HCT116 (cell line): ENCODE measurements around the gene GABRA5. TPM values are rescaled to one million over a fixed set of nuclear protein-coding genes. Genes with fewer than 3 reads are reported as not detected.

Experiments used
- ATAC-seq: fragments of 200-7000 bp; cut with Tn5 transposase; 2 replicates; pipeline ENCODE4 v1.9.1; 2020; ENCODE audit warnings: mild to moderate bottlenecking, moderate library complexity
- BruUV-seq: library from RNA; stranded (reverse); fragments of 400-500 nt; replicated peaks from 2 replicates; lab custom pipeline; 2021; lab: Mats Ljungman, UMichigan
- CTCF ChIA-PET: fragments of 300-600 bp; sonication (Branson Sonifier 250); formaldehyde crosslinking; loops from one replicate; lab custom pipeline; 2021; ENCODE audit warnings: antibody characterized with exemption; lab: Charles Lee
- POLR2A ChIA-PET: fragments of 300-600, 350-600 bp; sonication (Branson Sonifier 250); formaldehyde crosslinking; loops from one replicate; lab custom pipeline; 2021; ENCODE audit warnings: antibody characterized with exemption; lab: Charles Lee
- RAD21 ChIA-PET, 2 experiments: fragments of 300-600 bp; sonication (Branson Sonifier 250); formaldehyde crosslinking; loops; one replicate each; lab custom pipeline; 2023; ENCODE audit warnings: low total read pairs in 2 of 2; ENCODE audit not compliant: uncharacterized antibody in 2 of 2, unreplicated experiment in 2 of 2, low non-redundant PET in 1 of 2; lab: Charles Lee
- DNase-seq: peaks from one replicate; pipeline ENCODE4 v3.0.0-alpha.2; 2010; ENCODE audit warnings: low read depth, low spot score
- H2AFZ ChIP-seq: fragments of 200-600 bp; shearing (Covaris generic), sonication (generic); 2 replicates; pipeline ENCODE4 v1.6.1; 2017; ENCODE audit warnings: low read depth, mixed run types, mixed read lengths, antibody characterized with exemption, low read length; ENCODE audit not compliant: poor library complexity, severe bottlenecking
- H3K27ac ChIP-seq: 2 replicates; pipeline ENCODE4 v1.5.1; 2012; ENCODE audit warnings: low read depth, low read length
- H3K27me3 ChIP-seq: fragments of 200-600 bp; sonication (generic); 2 replicates; pipeline ENCODE4 v1.6.1; 2016; ENCODE audit warnings: mixed run types, low read length, mixed read lengths; ENCODE audit not compliant: insufficient read depth
- H3K36me3 ChIP-seq, 2 experiments: fragments of 200-500 bp in 1 of 2; fragments of 200-600 bp in 1 of 2; sonication (Bioruptor generic) in 1 of 2; sonication (generic) in 1 of 2; 2 replicates each; pipeline versions ENCODE4 v1.5.1 to v1.6.1; 2014 to 2016; ENCODE audit warnings: low read length in 2 of 2, inconsistent platforms in 1 of 2, mixed read lengths in 1 of 2, mixed run types in 1 of 2; ENCODE audit not compliant: insufficient read depth in 2 of 2, control insufficient read depth in 1 of 2
- H3K4me1 ChIP-seq, 2 experiments: fragments of 200-600 bp in 1 of 2; sonication (generic) in 1 of 2; 2 replicates each; pipeline versions ENCODE4 v1.5.1 to v1.6.1; 2012 to 2017; ENCODE audit warnings: low read length in 2 of 2, inconsistent platforms in 1 of 2, mild to moderate bottlenecking in 1 of 2, mixed read lengths in 1 of 2, mixed run types in 1 of 2, moderate library complexity in 1 of 2; ENCODE audit not compliant: insufficient read depth in 2 of 2, control insufficient read depth in 1 of 2
- H3K4me2 ChIP-seq: fragments of 200-600 bp; sonication (generic); 2 replicates; pipeline ENCODE4 v1.6.1; 2017; ENCODE audit warnings: mixed run types, low read length, mixed read lengths
- H3K4me3 ChIP-seq, 2 experiments: fragments of 200-600 bp in 1 of 2; sonication (generic) in 1 of 2; replicated peaks in 1 of 2; 2 replicates each; pipeline ENCODE4 v1.5.1; 2011 to 2016; ENCODE audit warnings: low read length in 2 of 2, control low read depth in 1 of 2, low read depth in 1 of 2, mild to moderate bottlenecking in 1 of 2, mixed read lengths in 1 of 2, mixed run types in 1 of 2
- H3K79me2 ChIP-seq: fragments of 200-600 bp; sonication (generic); 2 replicates; pipeline ENCODE4 v1.6.1; 2017; ENCODE audit warnings: mild to moderate bottlenecking, mixed run types, low read length, moderate library complexity, mixed read lengths; ENCODE audit not compliant: insufficient read depth
- H3K9ac ChIP-seq: fragments of 200-600 bp; sonication (generic); 2 replicates; pipeline ENCODE4 v1.6.1; 2016; ENCODE audit warnings: low read length, mixed read lengths
- H3K9me2 ChIP-seq: fragments of 200-600 bp; sonication (generic), shearing (Covaris generic); 2 replicates; pipeline ENCODE4 v1.6.1; 2017; ENCODE audit warnings: mixed run types, mild to moderate bottlenecking, moderate library complexity; ENCODE audit not compliant: insufficient read depth
- H3K9me3 ChIP-seq, 2 experiments: fragments of 200-500 bp in 1 of 2; fragments of 200-600 bp in 1 of 2; sonication (Bioruptor generic) in 1 of 2; sonication (generic) in 1 of 2; 2 replicates each; pipeline ENCODE4 v1.6.1; 2014 to 2017; ENCODE audit warnings: low read length in 2 of 2, mixed read lengths in 2 of 2, inconsistent platforms in 1 of 2, low read depth in 1 of 2, mild to moderate bottlenecking in 1 of 2, mixed run types in 1 of 2, moderate library complexity in 1 of 2; ENCODE audit not compliant: control insufficient read depth in 1 of 2, insufficient read depth in 1 of 2
- H4K20me1 ChIP-seq: fragments of 200-600 bp; sonication (generic), shearing (Covaris generic); 2 replicates; pipeline ENCODE4 v1.6.1; 2017; ENCODE audit warnings: mixed run types, mild to moderate bottlenecking, moderate library complexity; ENCODE audit not compliant: insufficient read depth
- CBX3 ChIP-seq: IDR thresholded peaks from 2 replicates; pipeline ENCODE4 v1.6.1; 2012; ENCODE audit warnings: low read depth
- EGR1 ChIP-seq: IDR thresholded peaks from 2 replicates; pipeline ENCODE4 v1.6.1; 2012; ENCODE audit warnings: low read depth
- ELF1 ChIP-seq: IDR thresholded peaks from 2 replicates; pipeline ENCODE4 v1.6.1; 2012; ENCODE audit warnings: low read depth, borderline replicate concordance
- EZH2 ChIP-seq: fragments of 200-600 bp; sonication (generic); IDR thresholded peaks from 2 replicates; pipeline ENCODE4 v1.6.1; 2017; ENCODE audit warnings: antibody characterized with exemption, mixed run types
- EZH2phosphoT487 ChIP-seq: fragments of 200-600 bp; IDR thresholded peaks from 2 replicates; pipeline ENCODE4 v1.6.1; 2018; ENCODE audit warnings: antibody characterized with exemption, borderline replicate concordance
- POLR2A ChIP-seq: IDR thresholded peaks from 2 replicates; pipeline ENCODE4 v1.7.0; 2011; ENCODE audit warnings: borderline replicate concordance; ENCODE audit not compliant: insufficient read depth, insufficient read length; ENCODE audit errors: extremely low read depth
- POLR2AphosphoS5 ChIP-seq: IDR thresholded peaks from 2 replicates; pipeline ENCODE4 v1.6.1; 2011; ENCODE audit warnings: mild to moderate bottlenecking, low read depth, low read length, moderate library complexity
- RAD21 ChIP-seq: IDR thresholded peaks from 2 replicates; pipeline ENCODE4 v1.6.1; 2012; ENCODE audit warnings: low read depth, mild to moderate bottlenecking
- SIN3A ChIP-seq: IDR thresholded peaks from 2 replicates; pipeline ENCODE4 v1.6.1; 2012; ENCODE audit warnings: low read depth
- SP1 ChIP-seq: IDR thresholded peaks from 2 replicates; pipeline ENCODE4 v1.6.1; 2012; ENCODE audit warnings: low read depth
- SRF ChIP-seq: IDR thresholded peaks from 2 replicates; pipeline ENCODE4 v1.6.1; 2012; ENCODE audit warnings: low read depth
- TCF7L2 ChIP-seq: IDR thresholded peaks from 2 replicates; pipeline ENCODE4 v1.7.0; 2011; ENCODE audit warnings: borderline replicate concordance, inconsistent platforms; ENCODE audit not compliant: insufficient read depth, insufficient read length; ENCODE audit errors: extremely low read depth
- YY1 ChIP-seq: IDR thresholded peaks from 2 replicates; pipeline ENCODE4 v1.6.1; 2011; ENCODE audit warnings: low read length, low read depth, moderate library complexity, mild to moderate bottlenecking; ENCODE audit not compliant: insufficient replicate concordance; ENCODE audit errors: extremely low read depth
- ZFX ChIP-seq: fragments of 450-650 bp; IDR thresholded peaks from 2 replicates; pipeline ENCODE4 v1.6.1; 2017
- intact Hi-C: fragments of 100-400 bp; cut with micrococcal nuclease; formaldehyde crosslinking; loops from 2 replicates; pipeline ENCODE4 v1.10.0; 2022
- total RNA-seq: library from RNA; stranded (reverse); gene quantifications from one replicate; pipeline ENCODE4 v1.2.1, GENCODE V29; 2021; ENCODE audit not compliant: unreplicated experiment
- TF ChIP-seq, protein P1 (sequence below), 3 experiments: fragments of 200-600 bp in 1 of 3; sonication (generic) in 1 of 3; IDR thresholded peaks in 2 of 3; conservative IDR thresholded peaks in 1 of 3; 2 replicates each; pipeline ENCODE4 v1.5.1; 2012 to 2017; ENCODE audit warnings: low read depth in 2 of 3, low read length in 2 of 3, antibody characterized with exemption in 1 of 3, borderline replicate concordance in 1 of 3, control low read depth in 1 of 3, mild to moderate bottlenecking in 1 of 3, mixed read lengths in 1 of 3, mixed run types in 1 of 3, moderate library complexity in 1 of 3; ENCODE audit not compliant: insufficient read depth in 1 of 3
- TF ChIP-seq, protein P2 (sequence below): IDR thresholded peaks from 2 replicates; pipeline ENCODE4 v1.6.1; 2012
- TF ChIP-seq, protein P3 (sequence below): IDR thresholded peaks from 2 replicates; pipeline ENCODE4 v1.6.1; 2011; ENCODE audit warnings: mild to moderate bottlenecking, low read length, moderate library complexity; ENCODE audit not compliant: insufficient replicate concordance; ENCODE audit errors: extremely low read depth
- TF ChIP-seq, protein P4 (sequence below): IDR thresholded peaks from 2 replicates; pipeline ENCODE4 v1.6.1; 2012
- TF ChIP-seq, protein P5 (sequence below): IDR thresholded peaks from 2 replicates; pipeline ENCODE4 v1.6.1; 2012; ENCODE audit warnings: low read depth

GABRA5 gene
- total RNA-seq, 1 experiment from 2014 or later: not detected

DNA sequence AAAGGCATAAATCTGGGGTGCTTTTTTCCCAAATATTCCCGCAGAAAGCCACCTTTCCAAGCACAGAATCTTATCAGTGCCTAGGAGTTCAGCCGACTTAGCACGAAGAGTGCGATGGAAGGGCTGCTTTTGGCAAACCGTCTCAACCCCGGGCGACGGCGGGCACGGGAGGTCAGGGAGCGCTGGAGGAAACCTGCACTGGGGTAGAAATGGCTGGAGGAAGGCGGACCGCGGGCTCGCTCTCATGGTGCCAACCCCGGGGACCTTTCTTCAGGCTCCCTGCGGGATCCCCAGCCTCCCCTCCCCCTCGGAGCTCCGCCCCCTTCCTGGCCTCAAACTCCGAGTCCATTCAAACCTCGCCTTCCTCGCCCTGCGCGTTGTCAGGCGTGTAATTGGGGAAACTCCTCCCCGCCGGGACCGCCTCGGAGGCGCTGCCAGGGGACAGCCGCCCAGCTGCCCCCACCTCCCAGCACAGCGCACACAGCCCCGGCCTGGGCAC lies 103.9 kb downstream of the GABRA5 start, which contains the start of gene GABRG3:
Gene GABRG3, plus strand, starts transcription at position 470 of the 499 bp plus-strand sequence.
- no TSS peak for BruUV-seq
- no peak within 1 kb of the TSS for H3K4me3 ChIP-seq

More for the DNA sequence above, 103.9 kb downstream of the GABRA5 start, which contains the start of gene GABRG3:
- DNase-seq: no peak
- H4K20me1 ChIP-seq: no peaks in the 10 kb centered on the region
- TF ChIP-seq ELF1: no peak
- TF ChIP-seq, protein P1, sequence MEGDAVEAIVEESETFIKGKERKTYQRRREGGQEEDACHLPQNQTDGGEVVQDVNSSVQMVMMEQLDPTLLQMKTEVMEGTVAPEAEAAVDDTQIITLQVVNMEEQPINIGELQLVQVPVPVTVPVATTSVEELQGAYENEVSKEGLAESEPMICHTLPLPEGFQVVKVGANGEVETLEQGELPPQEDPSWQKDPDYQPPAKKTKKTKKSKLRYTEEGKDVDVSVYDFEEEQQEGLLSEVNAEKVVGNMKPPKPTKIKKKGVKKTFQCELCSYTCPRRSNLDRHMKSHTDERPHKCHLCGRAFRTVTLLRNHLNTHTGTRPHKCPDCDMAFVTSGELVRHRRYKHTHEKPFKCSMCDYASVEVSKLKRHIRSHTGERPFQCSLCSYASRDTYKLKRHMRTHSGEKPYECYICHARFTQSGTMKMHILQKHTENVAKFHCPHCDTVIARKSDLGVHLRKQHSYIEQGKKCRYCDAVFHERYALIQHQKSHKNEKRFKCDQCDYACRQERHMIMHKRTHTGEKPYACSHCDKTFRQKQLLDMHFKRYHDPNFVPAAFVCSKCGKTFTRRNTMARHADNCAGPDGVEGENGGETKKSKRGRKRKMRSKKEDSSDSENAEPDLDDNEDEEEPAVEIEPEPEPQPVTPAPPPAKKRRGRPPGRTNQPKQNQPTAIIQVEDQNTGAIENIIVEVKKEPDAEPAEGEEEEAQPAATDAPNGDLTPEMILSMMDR (IDR thresholded peaks at IDR 0.05 in 2 of 3, conservative IDR thresholded peaks at IDR 0.05 in 1 of 3; ENCODE audit: borderline replicate concordance in 1 of 3, insufficient read depth in 1 of 3, low read depth in 2 of 3, low read length in 2 of 3): no peak
- TF ChIP-seq CBX3: no peak
- TF ChIP-seq, protein P2, sequence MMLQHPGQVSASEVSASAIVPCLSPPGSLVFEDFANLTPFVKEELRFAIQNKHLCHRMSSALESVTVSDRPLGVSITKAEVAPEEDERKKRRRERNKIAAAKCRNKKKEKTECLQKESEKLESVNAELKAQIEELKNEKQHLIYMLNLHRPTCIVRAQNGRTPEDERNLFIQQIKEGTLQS: no peak
- TF ChIP-seq EZH2: no peak
- TF ChIP-seq ZFX: no peak
- TF ChIP-seq, protein P3, sequence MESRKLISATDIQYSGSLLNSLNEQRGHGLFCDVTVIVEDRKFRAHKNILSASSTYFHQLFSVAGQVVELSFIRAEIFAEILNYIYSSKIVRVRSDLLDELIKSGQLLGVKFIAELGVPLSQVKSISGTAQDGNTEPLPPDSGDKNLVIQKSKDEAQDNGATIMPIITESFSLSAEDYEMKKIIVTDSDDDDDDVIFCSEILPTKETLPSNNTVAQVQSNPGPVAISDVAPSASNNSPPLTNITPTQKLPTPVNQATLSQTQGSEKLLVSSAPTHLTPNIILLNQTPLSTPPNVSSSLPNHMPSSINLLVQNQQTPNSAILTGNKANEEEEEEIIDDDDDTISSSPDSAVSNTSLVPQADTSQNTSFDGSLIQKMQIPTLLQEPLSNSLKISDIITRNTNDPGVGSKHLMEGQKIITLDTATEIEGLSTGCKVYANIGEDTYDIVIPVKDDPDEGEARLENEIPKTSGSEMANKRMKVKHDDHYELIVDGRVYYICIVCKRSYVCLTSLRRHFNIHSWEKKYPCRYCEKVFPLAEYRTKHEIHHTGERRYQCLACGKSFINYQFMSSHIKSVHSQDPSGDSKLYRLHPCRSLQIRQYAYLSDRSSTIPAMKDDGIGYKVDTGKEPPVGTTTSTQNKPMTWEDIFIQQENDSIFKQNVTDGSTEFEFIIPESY: no peak
- TF ChIP-seq RAD21: no peak
- no peak for TF ChIP-seq POLR2A
- no peak for TF ChIP-seq SP1
- no peak for TF ChIP-seq YY1
- no peak for TF ChIP-seq POLR2AphosphoS5
- no peak for TF ChIP-seq SIN3A
- TF ChIP-seq TCF7L2: no peak
- TF ChIP-seq EGR1: no peak
- TF ChIP-seq SRF: no peak
- TF ChIP-seq, protein P4, sequence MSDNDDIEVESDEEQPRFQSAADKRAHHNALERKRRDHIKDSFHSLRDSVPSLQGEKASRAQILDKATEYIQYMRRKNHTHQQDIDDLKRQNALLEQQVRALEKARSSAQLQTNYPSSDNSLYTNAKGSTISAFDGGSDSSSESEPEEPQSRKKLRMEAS: no peak
- TF ChIP-seq, protein P5, sequence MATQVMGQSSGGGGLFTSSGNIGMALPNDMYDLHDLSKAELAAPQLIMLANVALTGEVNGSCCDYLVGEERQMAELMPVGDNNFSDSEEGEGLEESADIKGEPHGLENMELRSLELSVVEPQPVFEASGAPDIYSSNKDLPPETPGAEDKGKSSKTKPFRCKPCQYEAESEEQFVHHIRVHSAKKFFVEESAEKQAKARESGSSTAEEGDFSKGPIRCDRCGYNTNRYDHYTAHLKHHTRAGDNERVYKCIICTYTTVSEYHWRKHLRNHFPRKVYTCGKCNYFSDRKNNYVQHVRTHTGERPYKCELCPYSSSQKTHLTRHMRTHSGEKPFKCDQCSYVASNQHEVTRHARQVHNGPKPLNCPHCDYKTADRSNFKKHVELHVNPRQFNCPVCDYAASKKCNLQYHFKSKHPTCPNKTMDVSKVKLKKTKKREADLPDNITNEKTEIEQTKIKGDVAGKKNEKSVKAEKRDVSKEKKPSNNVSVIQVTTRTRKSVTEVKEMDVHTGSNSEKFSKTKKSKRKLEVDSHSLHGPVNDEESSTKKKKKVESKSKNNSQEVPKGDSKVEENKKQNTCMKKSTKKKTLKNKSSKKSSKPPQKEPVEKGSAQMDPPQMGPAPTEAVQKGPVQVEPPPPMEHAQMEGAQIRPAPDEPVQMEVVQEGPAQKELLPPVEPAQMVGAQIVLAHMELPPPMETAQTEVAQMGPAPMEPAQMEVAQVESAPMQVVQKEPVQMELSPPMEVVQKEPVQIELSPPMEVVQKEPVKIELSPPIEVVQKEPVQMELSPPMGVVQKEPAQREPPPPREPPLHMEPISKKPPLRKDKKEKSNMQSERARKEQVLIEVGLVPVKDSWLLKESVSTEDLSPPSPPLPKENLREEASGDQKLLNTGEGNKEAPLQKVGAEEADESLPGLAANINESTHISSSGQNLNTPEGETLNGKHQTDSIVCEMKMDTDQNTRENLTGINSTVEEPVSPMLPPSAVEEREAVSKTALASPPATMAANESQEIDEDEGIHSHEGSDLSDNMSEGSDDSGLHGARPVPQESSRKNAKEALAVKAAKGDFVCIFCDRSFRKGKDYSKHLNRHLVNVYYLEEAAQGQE: no peak
- TF ChIP-seq EZH2phosphoT487: no peak
- H3K9me2 ChIP-seq: no peaks in the 10 kb centered on the region
- ChIA-PET CTCF (no interaction called here), RAD21 (no interaction called here), POLR2A (no interaction called here)
- ATAC-seq: no peak
- no peaks in the 10 kb centered on the region for H3K4me1 ChIP-seq
- H3K79me2 ChIP-seq: no peaks in the 10 kb centered on the region
- no peak within 1 kb of the TSS for H3K9ac ChIP-seq
- H3K27me3 ChIP-seq: no peaks in the 10 kb centered on the region
- no peak within 1 kb of the TSS for H3K27ac ChIP-seq
- H3K36me3 ChIP-seq: no peaks in the 10 kb centered on the region
- H3K9me3 ChIP-seq: peaks cover 11 to 21% of the 10 kb centered on the region in 2 experiments; a peak in 2 of 4 replicates
- no peak within 1 kb of the TSS for H3K4me2 ChIP-seq
- intact Hi-C loops: no loop called here
- no peak within 1 kb of the TSS for H2AFZ ChIP-seq
